Measurements from ENCODE around the gene TMUB2. TPM values are rescaled to one million over a fixed set of nuclear protein-coding genes. Genes with fewer than 3 reads are reported as not detected.
"Not testable (repeated sequence)": the region's sequence is repeated elsewhere in the genome, so short reads cannot be mapped to it uniquely, and the experiment has no call there.

The TMUB2 gene
- total RNA-seq (2014; rRNA removed; shearing (Covaris generic)): 7.0 and 9.2 TPM in 2 replicates

DNA sequence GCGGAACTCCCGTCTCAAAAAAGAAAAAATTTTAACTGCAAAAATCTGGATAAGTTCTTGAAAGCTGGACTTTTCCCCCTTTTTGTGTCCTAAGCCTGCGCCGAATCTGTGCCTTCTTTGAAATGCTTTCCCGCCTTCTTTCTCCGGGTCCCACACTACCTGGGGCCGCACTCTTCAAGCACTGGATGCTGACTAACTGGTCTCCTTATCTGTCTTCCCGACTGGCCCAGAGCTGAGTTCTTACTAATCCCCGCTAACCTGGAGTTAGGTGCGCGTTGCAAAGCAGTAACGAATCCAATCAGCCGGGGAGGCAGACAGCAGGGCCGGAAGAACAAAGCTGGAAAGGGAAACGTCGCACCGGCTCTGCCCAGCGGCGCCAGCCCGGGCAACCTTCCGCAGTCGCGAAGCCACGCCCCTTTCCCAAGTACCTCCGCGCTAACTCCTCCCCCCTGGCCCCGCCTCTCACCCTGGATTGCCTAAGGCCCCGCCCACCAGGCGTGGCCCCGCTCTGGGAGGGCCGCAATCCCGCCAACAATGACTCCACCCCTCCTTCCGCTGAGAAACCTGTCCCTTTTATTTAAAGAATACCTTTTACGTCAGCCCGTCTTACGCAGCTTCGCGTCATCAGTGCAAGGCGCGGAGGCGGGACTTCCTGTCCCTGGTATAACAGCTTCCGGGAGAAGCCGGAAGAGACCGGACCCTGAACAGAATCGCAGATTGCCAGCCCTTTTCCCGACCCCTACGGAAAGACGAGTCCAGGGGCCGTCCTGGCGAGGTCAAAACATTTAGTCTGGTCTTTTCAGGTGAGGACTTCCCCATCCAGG is at the start of gene TMUB2:
Gene TMUB2, plus strand, starts transcription at position 666 of the 824 bp plus-strand sequence. CDS start 737 bp downstream, outside the sequence.
- DNase-seq (ENCODE audit: low read depth): peak; percentile 97

DNA sequence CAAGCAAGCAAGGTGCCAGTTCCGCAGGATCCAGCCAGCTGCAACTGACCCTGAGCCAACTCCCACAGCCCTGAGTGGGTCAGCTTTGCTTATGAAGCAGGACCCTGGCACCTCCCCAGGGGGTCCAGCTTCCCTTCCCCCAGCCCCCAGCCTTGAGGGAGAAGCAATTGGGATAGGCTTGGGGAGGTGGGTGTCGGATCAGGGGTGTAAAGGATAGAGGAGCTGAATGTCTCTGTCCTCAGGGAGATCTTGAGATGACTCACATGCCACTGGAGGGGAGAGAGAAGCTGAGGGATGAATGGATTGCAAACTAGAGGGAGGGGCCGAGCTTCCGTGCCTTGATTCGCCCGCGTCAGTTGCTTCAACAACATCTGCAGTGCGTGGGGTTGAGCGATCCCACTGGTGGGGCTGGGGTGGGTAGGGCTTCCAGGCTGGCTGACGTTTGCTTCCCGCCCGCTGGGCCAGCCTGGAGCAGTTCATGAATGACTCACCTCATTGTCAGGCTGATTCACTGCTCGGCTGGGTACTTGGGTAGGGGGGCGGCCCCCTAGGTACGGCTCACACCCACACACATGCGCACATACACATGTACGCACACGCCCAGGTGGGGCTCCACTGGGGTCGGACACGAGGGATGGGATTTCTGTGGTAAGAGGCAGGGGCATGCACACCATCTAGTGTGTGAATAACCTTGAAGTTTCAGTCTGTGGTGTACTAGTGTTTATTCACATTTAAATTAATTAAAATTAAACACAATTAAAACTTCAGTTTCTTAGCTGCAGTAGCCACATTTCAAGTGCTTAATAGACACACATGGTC is 48.7 kb upstream of the TMUB2 start:
- peak; percentile 97 for DNase-seq (ENCODE audit: low read depth)

DNA sequence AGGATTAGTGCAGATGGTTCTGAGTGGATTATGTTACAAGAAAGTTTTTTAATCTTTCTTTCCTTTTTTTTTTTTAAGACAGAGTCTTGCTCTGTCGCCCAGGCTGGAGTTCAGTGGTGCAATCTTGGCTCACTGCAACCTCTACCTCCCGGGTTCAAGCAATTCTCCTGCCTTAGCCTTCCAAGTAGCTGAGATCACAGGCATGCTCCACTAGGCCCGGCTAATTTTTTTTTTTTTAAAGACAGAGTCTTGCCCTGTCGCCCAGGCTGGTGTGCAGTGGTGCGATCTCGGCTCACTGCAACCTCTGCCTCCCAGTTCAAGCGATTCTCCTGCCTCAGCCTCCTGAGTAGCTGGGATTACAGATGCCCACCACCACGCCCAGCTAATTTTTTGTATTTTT is 42.9 kb upstream of the TMUB2 start:
- DNase-seq (ENCODE audit: low read depth): not testable (repeated sequence)

DNA sequence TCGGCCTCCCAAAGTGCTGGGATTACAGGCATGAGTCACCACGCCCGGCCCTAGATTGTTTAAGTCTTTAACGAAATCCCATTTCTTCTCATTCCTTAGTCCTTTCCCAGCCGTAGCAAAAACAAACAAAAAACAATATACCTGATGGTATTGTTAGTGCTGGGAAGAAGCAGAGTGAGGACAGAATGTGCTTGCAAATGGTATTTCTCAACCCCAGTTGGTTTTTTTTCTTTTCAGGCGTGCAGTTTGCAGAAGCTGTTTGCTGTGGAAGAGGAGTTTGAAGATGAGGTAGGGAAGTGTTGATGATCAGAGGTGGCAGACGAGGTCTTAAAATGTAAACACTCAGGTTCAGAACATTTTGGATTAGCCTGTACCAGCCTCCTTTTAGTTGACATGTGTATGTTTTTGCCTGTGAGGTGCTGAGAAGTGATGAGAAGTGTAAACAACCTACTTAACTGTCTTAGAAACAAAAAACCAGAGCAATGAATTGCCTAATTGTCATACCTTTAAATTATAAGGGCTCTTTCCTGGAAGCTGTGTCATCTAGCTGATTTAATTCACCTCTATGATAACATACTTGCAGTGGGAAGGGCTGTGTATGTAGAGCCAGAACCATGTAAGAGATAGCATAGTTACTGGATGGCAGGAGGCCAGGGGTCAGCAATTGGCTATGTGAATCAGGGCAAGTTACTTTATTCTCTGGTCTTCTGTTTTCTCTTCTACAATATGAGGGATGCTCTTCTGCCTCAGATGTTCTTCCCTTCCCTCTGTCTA is 41.6 kb upstream of the TMUB2 start:
- DNase-seq (ENCODE audit: low read depth): no peak

DNA sequence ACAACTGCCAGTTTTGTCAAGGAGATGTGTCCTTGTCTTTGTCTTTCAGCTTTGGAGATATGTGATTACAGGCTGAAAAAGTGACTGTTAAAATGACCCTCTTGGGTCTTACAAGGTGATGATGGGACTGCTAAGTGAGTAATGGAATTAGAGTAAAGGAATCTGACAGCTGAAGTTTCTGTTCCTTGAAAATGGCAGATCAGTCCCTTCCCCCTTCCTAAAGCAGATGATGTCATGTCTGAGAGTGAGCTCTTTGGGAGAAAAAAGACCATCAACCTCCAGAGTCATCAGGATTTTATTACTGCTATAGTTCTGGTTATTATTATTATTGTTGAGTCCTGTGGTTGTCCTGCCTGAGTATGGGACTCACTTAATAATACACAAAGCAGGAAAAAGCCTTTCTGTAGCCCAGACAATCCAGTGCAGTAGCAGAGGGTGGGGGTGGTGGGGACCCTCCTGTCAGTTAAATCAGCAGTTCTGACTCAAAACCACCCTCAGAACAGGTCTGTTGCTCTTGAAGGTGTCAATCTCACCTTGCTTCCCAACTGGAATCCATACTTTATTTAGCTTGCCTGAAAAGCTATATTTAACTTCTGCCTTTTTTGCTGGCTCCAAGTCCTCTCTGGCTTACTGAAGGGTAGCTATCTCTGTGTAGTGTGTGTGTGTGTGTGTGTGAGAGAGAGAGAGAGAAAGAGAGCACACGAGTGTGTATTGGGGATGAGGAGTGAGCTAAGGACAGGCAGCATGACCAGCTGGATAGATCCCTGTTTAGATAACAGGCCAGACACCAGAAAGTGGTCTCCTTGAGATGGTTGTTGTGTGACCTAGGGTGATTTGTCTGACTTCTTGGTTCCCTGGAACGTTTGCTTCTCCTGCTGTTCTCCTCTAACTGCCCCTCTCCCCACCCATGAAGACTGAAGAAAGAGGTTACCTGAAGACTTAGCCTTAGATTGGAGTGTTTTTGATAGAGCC is 40.1 kb upstream of the TMUB2 start:
- no peak for DNase-seq (ENCODE audit: low read depth)

DNA sequence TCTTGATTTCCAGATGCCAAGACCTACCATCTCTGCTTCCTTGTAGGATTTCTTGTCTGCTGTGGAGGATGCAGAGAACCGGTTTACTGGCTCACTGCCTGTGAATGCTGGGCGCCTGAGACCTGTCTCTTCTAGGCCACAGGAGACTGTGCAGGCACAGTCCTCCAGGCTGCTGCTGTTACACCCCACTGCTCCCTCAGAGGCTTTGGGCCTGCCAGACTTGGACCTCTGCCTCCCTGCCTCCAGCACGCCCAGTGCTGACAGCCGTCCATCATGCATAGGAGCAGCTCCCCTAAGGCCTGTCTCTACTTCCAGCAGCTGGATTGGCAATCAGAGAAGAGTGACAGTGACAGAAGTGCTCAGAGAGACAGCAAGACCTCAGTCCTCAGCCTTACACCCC is 39.0 kb upstream of the TMUB2 start:
- no peak for DNase-seq (ENCODE audit: low read depth)

DNA sequence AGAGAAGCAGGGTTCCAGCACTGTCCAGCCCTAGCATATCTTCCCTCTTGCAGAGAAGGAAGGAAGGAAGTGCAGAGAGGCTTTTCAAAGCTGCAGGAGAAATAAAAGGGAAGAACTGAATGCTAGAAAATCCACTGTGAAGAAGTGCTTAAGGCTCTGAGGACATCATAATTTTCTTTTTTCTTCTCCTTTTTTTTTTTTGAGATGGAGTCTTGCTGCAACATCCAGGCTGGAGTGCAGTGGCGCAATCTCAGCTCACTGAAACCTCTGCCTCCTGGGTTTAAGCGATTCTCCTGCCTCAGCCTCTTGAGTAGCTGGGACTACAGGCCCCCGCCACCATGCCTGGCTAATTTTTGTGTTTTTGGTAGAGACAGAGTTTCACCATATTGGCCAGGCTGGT is 37.7 kb upstream of the TMUB2 start:
- DNase-seq (ENCODE audit: low read depth): not testable (repeated sequence)

DNA sequence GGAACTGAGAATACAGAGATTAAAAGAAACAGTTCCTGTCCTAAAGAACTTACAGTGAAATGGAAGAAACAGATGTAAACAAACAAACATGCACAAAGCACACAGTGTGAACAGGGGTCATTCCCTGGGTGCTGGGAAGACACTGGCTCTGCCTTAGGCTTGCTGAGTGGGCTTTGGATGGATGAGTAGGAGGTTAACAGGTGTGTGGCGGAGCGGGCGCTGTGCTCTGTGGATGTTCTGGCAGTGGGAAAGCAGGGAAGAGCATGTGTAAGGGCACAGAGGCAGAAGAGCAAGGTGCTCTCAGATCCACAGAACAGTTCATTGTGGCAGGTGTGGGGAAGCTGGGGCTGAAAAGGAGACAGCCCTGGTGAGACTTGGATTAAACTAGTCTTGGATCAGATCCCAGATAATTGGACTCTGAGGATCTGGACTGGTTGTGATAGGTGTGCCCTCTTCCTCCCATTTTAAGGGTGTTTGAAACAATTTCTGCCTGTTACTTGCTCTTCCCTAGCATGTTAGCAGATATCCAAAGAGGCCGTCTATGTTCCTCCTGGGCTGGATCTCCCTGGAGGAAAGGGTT is 36.9 kb upstream of the TMUB2 start:
- no peak for DNase-seq (ENCODE audit: low read depth)

DNA sequence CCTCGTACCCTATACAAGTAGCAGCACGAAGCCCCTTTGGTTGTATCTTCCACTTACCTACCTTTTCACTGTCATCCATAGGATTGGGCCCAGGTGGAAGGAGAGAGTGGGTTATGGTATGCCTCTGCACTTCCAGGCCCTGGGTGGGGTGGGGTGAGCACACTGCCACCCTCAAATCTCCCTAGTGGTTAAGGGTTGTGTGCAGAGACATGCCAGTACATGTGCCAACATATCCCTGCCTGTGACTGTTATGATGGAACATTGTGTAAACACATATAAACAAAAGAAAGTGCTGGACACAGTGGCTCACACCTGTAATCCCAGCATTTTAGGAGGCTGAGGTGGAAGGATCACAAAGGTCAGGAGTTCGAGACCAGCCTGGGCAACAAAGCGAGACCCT is 33.9 kb upstream of the TMUB2 start:
- no peak for DNase-seq (ENCODE audit: low read depth)

DNA sequence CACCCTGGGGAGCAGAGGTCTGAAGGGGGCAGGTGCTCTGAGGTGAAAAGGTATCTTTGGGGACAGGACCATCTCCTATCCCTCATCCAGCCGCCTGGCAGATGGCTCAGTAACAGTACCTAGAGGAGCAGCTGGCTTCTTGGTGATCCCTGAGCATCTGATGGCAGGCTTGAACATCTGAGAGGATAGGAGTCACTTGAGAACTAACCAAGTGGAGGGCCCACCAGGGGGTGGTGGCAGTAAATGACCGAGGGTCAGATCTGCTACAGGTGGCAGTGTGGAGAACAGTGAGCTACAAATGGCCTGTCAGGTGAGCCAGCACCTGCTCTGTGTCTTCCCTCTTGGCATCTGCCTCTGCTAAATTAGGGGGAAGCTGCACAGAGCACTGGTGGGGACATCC is 31.3 kb upstream of the TMUB2 start:
- DNase-seq (ENCODE audit: low read depth): no peak

DNA sequence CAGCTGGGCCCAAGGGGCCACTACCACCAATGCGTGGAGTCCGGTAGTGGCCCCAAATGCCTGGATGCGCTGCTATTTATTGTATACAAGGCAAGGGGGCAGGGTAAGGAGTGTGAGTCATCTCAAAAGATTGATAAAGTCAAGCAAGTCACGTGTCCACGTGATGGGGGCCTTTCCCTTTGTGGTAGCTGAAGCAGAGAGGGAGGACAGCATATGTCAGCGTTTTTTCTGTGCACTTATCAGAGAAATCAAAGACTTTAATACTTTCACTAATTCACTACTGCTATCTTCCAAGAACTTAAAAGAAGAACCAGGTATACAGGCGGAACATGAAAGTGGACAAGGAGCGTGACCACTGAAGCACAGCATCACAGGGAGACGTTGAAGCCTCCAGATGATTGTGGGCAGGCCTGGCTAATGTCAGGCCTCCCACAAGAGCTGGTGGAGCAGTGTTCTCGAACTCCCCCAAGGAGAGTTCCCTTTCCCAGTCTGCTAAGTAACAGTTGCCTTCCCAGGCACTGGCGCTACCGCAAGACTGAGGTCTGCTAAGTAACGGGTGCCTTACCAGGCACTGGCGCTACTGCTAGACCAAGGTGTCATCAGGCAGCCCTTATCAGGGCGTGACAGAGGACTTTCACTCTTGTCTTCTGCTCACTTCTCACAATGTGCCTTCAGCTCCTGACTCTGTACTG is 27.1 kb upstream of the TMUB2 start:
- DNase-seq (ENCODE audit: low read depth): no peak

DNA sequence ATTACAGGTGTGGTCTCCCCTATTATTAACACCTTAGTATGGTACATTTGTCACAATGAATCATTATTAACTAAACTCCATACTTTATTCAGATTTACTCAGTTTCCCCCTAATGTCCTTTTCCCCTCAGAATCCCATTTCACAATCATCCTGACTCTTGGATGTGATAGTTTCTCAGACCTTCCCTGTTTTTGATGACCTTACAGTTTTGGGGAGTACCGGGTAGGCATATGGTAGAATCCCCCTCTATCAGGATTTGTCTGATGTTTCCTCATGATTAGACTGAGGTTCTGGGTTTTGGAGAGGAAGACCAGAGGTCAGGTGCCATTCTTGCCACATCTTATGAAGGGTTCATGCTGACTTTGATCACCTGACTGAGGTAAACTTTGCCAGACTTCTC is 22.3 kb upstream of the TMUB2 start:
- no peak for DNase-seq (ENCODE audit: low read depth)

DNA sequence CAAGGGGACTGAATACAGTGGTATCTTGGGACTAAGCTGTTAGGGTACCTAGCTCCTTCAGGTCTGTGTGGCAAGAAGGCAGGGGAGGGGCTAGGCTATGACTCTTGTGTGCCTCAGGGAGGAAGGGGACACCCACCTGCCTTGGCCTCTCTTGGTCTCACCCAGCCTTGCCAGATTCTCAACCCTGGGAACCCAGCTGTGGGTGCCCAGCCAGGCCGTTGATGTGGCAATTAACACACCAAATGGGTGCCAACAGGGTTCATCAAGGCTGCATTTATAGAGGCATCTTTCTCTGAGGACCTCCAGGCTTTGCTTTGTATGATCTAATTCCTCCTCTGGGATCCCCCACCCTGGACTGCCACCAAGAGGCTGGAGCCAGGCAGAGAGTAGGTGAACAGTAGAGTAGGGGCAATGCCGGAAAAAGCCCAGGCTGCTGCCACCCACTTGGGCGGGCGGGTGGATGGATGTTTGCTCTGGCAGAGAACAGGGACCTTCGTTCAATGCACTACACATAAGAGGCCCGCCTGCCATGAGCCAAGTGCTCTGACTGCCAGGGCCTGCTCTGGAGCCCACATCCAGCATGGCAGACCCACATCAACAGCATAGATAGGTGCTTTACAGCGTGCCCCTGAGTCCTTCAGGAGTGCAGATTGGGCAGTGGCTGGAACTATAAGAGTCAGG is 19.5 kb upstream of the TMUB2 start:
- DNase-seq (ENCODE audit: low read depth): no peak

DNA sequence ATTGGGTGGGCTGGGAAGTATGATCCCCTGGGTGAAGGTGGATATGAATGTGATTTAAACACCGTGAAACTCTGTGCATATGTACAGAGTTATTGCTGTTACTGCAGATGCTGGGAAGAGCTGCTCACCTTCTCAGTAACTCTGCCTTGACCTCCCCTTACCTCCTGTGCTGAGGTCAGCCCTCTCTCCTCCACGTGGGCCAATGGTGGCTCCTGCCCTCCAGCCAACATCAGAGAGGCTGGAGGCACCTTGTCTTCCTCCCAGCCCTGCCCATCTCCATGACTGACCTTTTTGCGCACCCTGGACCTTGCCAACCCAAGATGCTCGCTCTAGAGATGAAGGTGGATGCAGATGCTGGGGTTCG is 16.7 kb upstream of the TMUB2 start:
- DNase-seq (ENCODE audit: low read depth): no peak

DNA sequence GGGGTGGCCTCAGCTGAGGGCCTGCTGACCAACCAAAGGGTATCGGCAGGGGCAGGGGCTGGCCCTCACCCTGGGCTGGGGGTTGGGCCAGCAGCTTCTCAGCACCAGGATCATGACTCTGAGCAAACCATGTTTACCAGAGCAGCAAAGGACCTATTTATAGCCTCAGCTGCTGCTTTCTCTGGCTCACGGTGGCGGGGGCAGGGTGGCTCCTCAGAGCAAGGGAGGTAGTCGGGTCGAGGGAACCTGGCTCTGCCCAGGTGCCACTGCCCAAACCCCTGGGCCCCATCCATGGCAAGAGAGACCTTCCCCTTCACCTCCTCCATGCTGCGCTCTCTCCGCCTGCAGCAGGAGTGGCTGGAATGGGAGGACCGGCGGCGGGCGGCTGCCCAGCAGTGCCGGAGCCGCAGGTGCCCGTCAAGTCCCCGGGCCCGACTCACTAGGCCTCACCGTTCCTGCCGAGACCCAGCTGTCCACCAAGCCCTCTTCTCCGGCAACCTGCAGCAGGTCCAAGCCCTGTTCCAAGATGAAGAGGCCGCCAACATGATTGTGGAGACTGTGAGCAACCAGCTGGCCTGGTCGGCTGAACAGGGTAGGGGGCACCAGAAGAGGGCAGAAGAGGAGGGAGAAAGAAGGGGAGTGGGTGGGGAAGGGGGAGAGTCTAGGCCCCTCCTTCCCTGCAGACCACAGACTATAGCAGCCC is 16.1 kb upstream of the TMUB2 start, which contains the start of gene ASB16:
Gene ASB16, plus strand, starts transcription at position 206 of the 703 bp plus-strand sequence. Its CDS starts 86 bp downstream, at position 292.
- DNase-seq (ENCODE audit: low read depth): no peak

DNA sequence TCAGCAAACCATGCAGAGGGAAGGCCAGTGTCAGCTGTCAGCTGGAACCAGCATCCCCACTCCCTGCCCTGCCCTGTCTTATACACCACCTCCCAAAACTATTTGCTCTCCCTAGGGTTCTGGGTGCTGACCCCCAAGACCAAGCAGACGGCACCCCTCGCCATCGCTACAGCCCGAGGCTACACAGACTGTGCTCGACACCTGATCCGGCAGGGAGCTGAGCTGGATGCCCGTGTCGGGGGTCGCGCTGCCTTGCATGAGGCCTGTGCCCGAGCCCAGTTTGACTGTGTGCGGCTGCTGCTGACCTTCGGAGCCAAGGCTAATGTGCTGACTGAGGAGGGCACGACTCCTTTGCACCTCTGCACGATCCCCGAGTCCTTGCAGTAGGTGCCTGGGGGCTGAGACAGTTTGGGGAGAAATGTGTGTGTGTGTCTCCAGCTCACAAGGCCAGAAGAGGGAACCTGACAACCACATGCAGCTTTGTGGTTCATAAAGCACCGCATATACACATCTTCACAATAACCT is 14.8 kb upstream of the TMUB2 start:
- DNase-seq (ENCODE audit: low read depth): no peak

DNA sequence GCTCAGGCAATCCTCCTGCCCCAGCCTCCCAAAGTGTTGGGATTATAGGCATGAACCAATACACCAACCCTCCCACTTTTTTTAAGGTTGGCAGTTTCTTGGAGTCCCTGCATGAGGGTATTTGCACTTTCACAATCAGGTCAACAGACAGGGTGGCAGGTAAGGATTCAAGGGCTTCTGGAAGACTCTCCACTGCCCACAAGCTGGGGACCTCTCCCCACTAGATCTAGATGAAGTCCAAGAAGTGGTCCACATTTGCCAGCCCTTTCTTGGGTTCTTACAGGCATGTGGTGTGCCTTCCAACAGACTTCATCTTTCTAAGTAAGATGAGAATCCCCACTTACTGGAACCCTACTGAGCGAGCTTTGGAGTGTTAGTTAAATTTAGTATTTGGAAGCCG is 12.3 kb upstream of the TMUB2 start:
- no peak for DNase-seq (ENCODE audit: low read depth)

DNA sequence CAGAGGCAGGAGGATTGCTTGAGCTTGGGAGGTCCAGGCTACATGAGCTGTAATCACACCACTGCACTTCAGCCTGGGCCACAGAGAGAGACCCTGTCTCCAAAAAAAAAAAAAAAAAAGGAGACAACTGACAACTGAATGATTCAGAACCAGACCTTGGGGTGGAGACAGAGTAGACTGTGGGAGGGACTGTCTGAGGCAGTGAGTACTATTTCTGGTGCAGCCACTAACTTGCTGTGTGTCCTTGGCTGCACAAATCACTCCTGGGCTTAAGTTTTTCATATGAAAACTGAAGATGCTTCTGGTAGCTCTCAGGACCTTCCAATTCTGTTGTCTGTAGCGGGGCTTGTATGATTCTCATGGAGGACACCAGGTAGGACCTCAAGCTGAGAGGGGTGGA is 10.5 kb upstream of the TMUB2 start:
- DNase-seq (ENCODE audit: low read depth): no peak

Data from Daoy (cell line).